ENCODE measurements around the gene CIDEC. TPM values are rescaled to one million over a fixed set of nuclear protein-coding genes. Genes with fewer than 3 reads are reported as not detected.

The CIDEC gene
- total and polyA plus RNA-seq, 2 of the 13 experiments (the other 11 are each of a cell fraction or from before 2014, with no cell fraction given) = 2.5 to 10.4 TPM

GRCh38 chr3:9878700-9879099 is 1.4 kb downstream of the CIDEC start (continued):
- 0 out of 2 replicates have a peak, but pooled peaks have one; percentile 28 for TF ChIP-seq PATZ1 (CRISPR knock-in tag; IDR thresholded peaks at IDR 0.05)
- TF ChIP-seq SKI (IDR thresholded peaks at IDR 0.05; ENCODE audit: partially characterized antibody) = no peak
- TF ChIP-seq GMEB1 (CRISPR knock-in tag; IDR thresholded peaks at IDR 0.05; ENCODE audit: borderline replicate concordance) = no peak
- no peak for TF ChIP-seq ZSCAN20 (CRISPR knock-in tag; IDR thresholded peaks at IDR 0.05; ENCODE audit: borderline replicate concordance)
- no peak for TF ChIP-seq ZNF646 (CRISPR knock-in tag; IDR thresholded peaks at IDR 0.05)
- TF ChIP-seq ZNF30 (CRISPR knock-in tag; IDR thresholded peaks at IDR 0.05) = no peak
- TF ChIP-seq NFATC3 (CRISPR knock-in tag; IDR thresholded peaks at IDR 0.05) = no peak
- no peak for TF ChIP-seq ZNF546 (CRISPR knock-in tag; conservative IDR thresholded peaks at IDR 0.05)
- TF ChIP-seq SMARCC2 (IDR thresholded peaks at IDR 0.05) = 0 out of 2 replicates have a peak, but pooled peaks have one; percentile 22
- no peak for TF ChIP-seq ZNF44 (CRISPR knock-in tag; IDR thresholded peaks at IDR 0.05)
- no peak for TF ChIP-seq NAIF1 (CRISPR knock-in tag; IDR thresholded peaks at IDR 0.05; ENCODE audit: borderline replicate concordance)
- TF ChIP-seq ZNF317 (CRISPR knock-in tag; IDR thresholded peaks at IDR 0.05) = no peak
- TF ChIP-seq ZNF839 (CRISPR knock-in tag; IDR thresholded peaks at IDR 0.05; ENCODE audit: borderline replicate concordance) = no peak
- no peak for TF ChIP-seq ZBTB37 (CRISPR knock-in tag; IDR thresholded peaks at IDR 0.05)
- TF ChIP-seq SNAPC2 (CRISPR knock-in tag; IDR thresholded peaks at IDR 0.05) = no peak
- TF ChIP-seq ZNF597 (CRISPR knock-in tag; IDR thresholded peaks at IDR 0.05) = no peak
- no peak for TF ChIP-seq PCBP1 (IDR thresholded peaks at IDR 0.05; ENCODE audit: borderline replicate concordance, low read depth, low read length)
- TF ChIP-seq MED1 (CRISPR knock-in tag; IDR thresholded peaks at IDR 0.05) = peak; percentile 85

All from HepG2 (cell line).